Neural crest cell (in vitro differentiated cells): Measurements from ENCODE around the gene GABRQ. TPM values are rescaled to one million over a fixed set of nuclear protein-coding genes. Genes with fewer than 3 reads are reported as not detected.
A peak's percentile ranks its signal among the peaks of the same experiment; 100 is the strongest.

ENCODE experiments used
- DNase-seq: peaks from one replicate; pipeline ENCODE4 v3.0.0; 2021; ENCODE audit warnings: low read depth, mixed read lengths, low spot score
- H3K27ac Mint-ChIP-seq: one replicate; pipeline ENCODE4 v1.8.0; 2021; ENCODE audit warnings: mild to moderate bottlenecking, mixed read lengths; ENCODE audit not compliant: unreplicated experiment
- H3K27me3 Mint-ChIP-seq: 2 replicates; pipeline ENCODE4 v1.8.0; 2021; ENCODE audit warnings: low read depth, mild to moderate bottlenecking, mixed read lengths
- H3K36me3 Mint-ChIP-seq: 2 replicates; pipeline ENCODE4 v1.8.0; 2021; ENCODE audit warnings: low read depth, mild to moderate bottlenecking, mixed read lengths
- H3K4me1 Mint-ChIP-seq: 2 replicates; pipeline ENCODE4 v1.8.0; 2021; ENCODE audit warnings: mixed read lengths
- H3K4me3 Mint-ChIP-seq: one replicate; pipeline ENCODE4 v1.8.0; 2021; ENCODE audit warnings: mild to moderate bottlenecking, mixed read lengths
- H3K9me3 Mint-ChIP-seq: 2 replicates; pipeline ENCODE4 v1.8.0; 2021; ENCODE audit warnings: mixed read lengths
- CTCF ChIP-seq: fragments of 200-600 bp; sonication (generic); conservative IDR thresholded peaks from 2 replicates; pipeline ENCODE4 v1.5.0; 2021; ENCODE audit warnings: antibody characterized with exemption, mild to moderate bottlenecking
- long read RNA-seq: library from polyadenylated mRNA; unstranded; transcript quantifications from one replicate; pipeline ENCODE4 v2.0.0, GENCODE V29; 2020
- total RNA-seq: library from RNA; stranded (reverse); gene quantifications from 2 replicates; pipeline ENCODE4 v1.2.1, GENCODE V29; 2021

Gene GABRQ
- 0.84 and 0.91 TPM in 2 replicates for total RNA-seq
- long read RNA-seq = 0 reads

- H3K36me3 Mint-ChIP-seq = no peaks in the 10 kb centered on the region
- H3K27ac Mint-ChIP-seq = no peak within 1 kb of the TSS
- DNase-seq = peak; percentile 53
- H3K27me3 Mint-ChIP-seq = peaks cover 69% of the 10 kb centered on the region
- no peak for TF ChIP-seq CTCF
- peak within 1 kb of the TSS; percentile 54 for H3K4me3 Mint-ChIP-seq
- H3K9me3 Mint-ChIP-seq = no peaks in the 10 kb centered on the region
- H3K4me1 Mint-ChIP-seq = no peaks in the 10 kb centered on the region
Observed at GRCh38 chrX:152637649-152638442, at the start of gene GABRQ. Gene GABRQ, plus strand, starts transcription at chrX:152637895. Its CDS starts 308 bp downstream, at chrX:152638203.

GRCh38 chrX:152588206-152588605 is 49.5 kb upstream of the GABRQ start:
- no peak for TF ChIP-seq CTCF
- no peaks in the 10 kb centered on the region for H3K36me3 Mint-ChIP-seq
- H3K4me1 Mint-ChIP-seq = no peaks in the 10 kb centered on the region
- DNase-seq = no peak
- H3K27me3 Mint-ChIP-seq = peaks cover 11% of the 10 kb centered on the region
- no peak overlapping the region for H3K27ac Mint-ChIP-seq
- H3K4me3 Mint-ChIP-seq = no peak overlapping the region
- H3K9me3 Mint-ChIP-seq = peaks cover 17% of the 10 kb centered on the region

- TF ChIP-seq CTCF = no peak
- peaks cover 5% of the 10 kb centered on the region for H3K27me3 Mint-ChIP-seq
- H3K9me3 Mint-ChIP-seq = peaks cover 3% of the 10 kb centered on the region
- no peak overlapping the region for H3K4me3 Mint-ChIP-seq
- no peaks in the 10 kb centered on the region for H3K36me3 Mint-ChIP-seq
- peaks cover 5% of the 10 kb centered on the region for H3K4me1 Mint-ChIP-seq
- H3K27ac Mint-ChIP-seq = no peak overlapping the region
- no peak for DNase-seq
Observed at GRCh38 chrX:152600853-152601633, 36.7 kb upstream of the GABRQ start.

GRCh38 chrX:152601848-152602616 is 35.7 kb upstream of the GABRQ start:
- no peak for DNase-seq
- peak; percentile 23 for TF ChIP-seq CTCF
- Mint-ChIP-seq H3K4me1 (peaks cover 5% of the 10 kb centered on the region), H3K27me3 (peaks cover 3% of the 10 kb centered on the region), H3K27ac (no peak overlapping the region), H3K4me3 (no peak overlapping the region), H3K9me3 (peaks cover 3% of the 10 kb centered on the region), H3K36me3 (no peaks in the 10 kb centered on the region)

- Mint-ChIP-seq H3K36me3 (no peaks in the 10 kb centered on the region), H3K4me1 (no peaks in the 10 kb centered on the region), H3K4me3 (no peak overlapping the region), H3K27ac (no peak overlapping the region), H3K9me3 (peaks cover 5% of the 10 kb centered on the region), H3K27me3 (peaks cover 7% of the 10 kb centered on the region)
- no peak for TF ChIP-seq CTCF
- DNase-seq = no peak
Observed at GRCh38 chrX:152614791-152615190, 22.9 kb upstream of the GABRQ start.
